GM19023 (cell line): ENCODE results near the gene TAMM41.
"Not testable (repeated sequence)": the region's sequence is repeated elsewhere in the genome, so short reads cannot be mapped to it uniquely, and the experiment has no call there.

Experiments
- ATAC-seq: cut with Tn5 transposase; IDR thresholded peaks from one replicate; pipeline ENCODE4 v1.9.1; 2021; ENCODE audit warnings: mild to moderate bottlenecking, moderate library complexity; ENCODE audit not compliant: unreplicated experiment

TAMM41 gene

GRCh38 chr3:11769704-11770476 lies 76.8 kb downstream of the TAMM41 start:
- no peak for ATAC-seq

GRCh38 chr3:11768604-11769003 lies 78.1 kb downstream of the TAMM41 start:
- ATAC-seq = no peak

GRCh38 chr3:11764931-11765363 lies 81.7 kb downstream of the TAMM41 start:
- no peak for ATAC-seq

GRCh38 chr3:11759996-11760395 lies 86.7 kb downstream of the TAMM41 start:
- ATAC-seq = no peak

GRCh38 chr3:11757929-11758328 lies 88.8 kb downstream of the TAMM41 start:
- ATAC-seq = no peak

- ATAC-seq = no peak
Measured at GRCh38 chr3:11757441-11757875, 89.2 kb downstream of the TAMM41 start.

GRCh38 chr3:11755276-11755675 lies 91.4 kb downstream of the TAMM41 start:
- ATAC-seq = no peak

GRCh38 chr3:11752254-11752653 lies 94.4 kb downstream of the TAMM41 start:
- not testable (repeated sequence) for ATAC-seq

GRCh38 chr3:11748306-11748705 lies 98.4 kb downstream of the TAMM41 start:
- not testable (repeated sequence) for ATAC-seq
